CD4-positive, alpha-beta T cell (primary cell): Measurements from ENCODE around the gene RAPGEF4. TPM values are rescaled to one million over a fixed set of nuclear protein-coding genes. Genes with fewer than 3 reads are reported as not detected.

ENCODE experiments used
- ATAC-seq: fragments of 200-7000 bp; cut with Tn5 transposase; one replicate; pipeline ENCODE4 v1.10.0; 2022; ENCODE audit warnings: mild to moderate bottlenecking; ENCODE audit not compliant: poor library complexity
- CTCF ChIA-PET: fragments of 350-600 bp; sonication (Branson Sonifier 250); formaldehyde crosslinking; loops from one replicate; lab custom pipeline; 2021; ENCODE audit warnings: antibody characterized with exemption, inconsistent platforms; lab: Charles Lee
- POLR2A ChIA-PET: fragments of 350-600 bp; sonication (Branson Sonifier 250); formaldehyde crosslinking; loops from one replicate; lab custom pipeline; 2021; ENCODE audit warnings: antibody characterized with exemption, inconsistent platforms; lab: Charles Lee
- DNase-seq, 14 experiments: peaks; one replicate each; pipeline ENCODE4 v3.0.0-alpha.2; 2013 to 2020; ENCODE audit warnings: mixed read lengths in 2 of 14
- H3K27ac ChIP-seq, 2 donors: one replicate each; pipeline versions ENCODE4 v1.5.1 to v1.7.0; 2013; ENCODE audit warnings: low read length in 2 of 2, low read depth in 1 of 2, mild to moderate bottlenecking in 1 of 2
- H3K27me3 ChIP-seq, 2 experiments: 1 replicate in 1 of 2; 2 replicates in 1 of 2; pipeline versions ENCODE4 v1.6.1 to v1.7.0; 2013; ENCODE audit warnings: low read length in 2 of 2, control low read depth in 1 of 2, mild to moderate bottlenecking in 1 of 2, moderate library complexity in 1 of 2; ENCODE audit not compliant: insufficient read depth in 2 of 2, control insufficient read depth in 1 of 2
- H3K36me3 ChIP-seq: one replicate; pipeline ENCODE4 v1.6.1; 2013; ENCODE audit warnings: low read length, control low read depth; ENCODE audit not compliant: insufficient read depth
- H3K4me1 ChIP-seq: one replicate; pipeline ENCODE4 v1.6.1; 2013; ENCODE audit warnings: low read length, control low read depth; ENCODE audit not compliant: insufficient read depth
- H3K4me3 ChIP-seq: one replicate; pipeline ENCODE4 v1.5.1; 2013; ENCODE audit warnings: mild to moderate bottlenecking, low read length, moderate library complexity
- H3K9me3 ChIP-seq, 2 experiments: 1 replicate in 1 of 2; 2 replicates in 1 of 2; pipeline versions ENCODE4 v1.6.1 to v1.7.0; 2013; ENCODE audit warnings: low read length in 2 of 2, mild to moderate bottlenecking in 2 of 2, control low read depth in 1 of 2, moderate library complexity in 1 of 2; ENCODE audit not compliant: control insufficient read depth in 1 of 2, insufficient read depth in 1 of 2
- H3K27ac Mint-ChIP-seq: one replicate; pipeline ENCODE4 v1.8.0; 2020; ENCODE audit warnings: mixed read lengths
- H3K27me3 Mint-ChIP-seq: one replicate; pipeline ENCODE4 v1.8.0; 2021; ENCODE audit warnings: mixed read lengths
- H3K36me3 Mint-ChIP-seq: one replicate; pipeline ENCODE4 v1.8.0; 2021; ENCODE audit warnings: low read depth, mixed read lengths
- H3K4me1 Mint-ChIP-seq: one replicate; pipeline ENCODE4 v1.8.0; 2021; ENCODE audit warnings: low read depth, mixed read lengths
- H3K4me3 Mint-ChIP-seq: one replicate; pipeline ENCODE4 v1.8.0; 2020; ENCODE audit warnings: mild to moderate bottlenecking, mixed read lengths
- H3K9me3 Mint-ChIP-seq: one replicate; pipeline ENCODE4 v1.8.0; 2020; ENCODE audit warnings: mixed read lengths
- intact Hi-C, 2 experiments: fragments of 100-400 bp; cut with DNase I in 1 of 2; cut with micrococcal nuclease in 1 of 2; formaldehyde crosslinking; loops; one replicate each; pipeline versions ENCODE4 v1.15.1 to v1.9.0; 2023 to 2025; cut with DNase I, micrococcal nuclease
- total RNA-seq, 174 experiments: library from RNA in 2 of 174; stranded (reverse) in 2 of 174; gene quantifications; one replicate each; pipeline ENCODE4 v1.2.3 and lab custom pipeline; 2021 to 2026
- TF ChIP-seq, protein P1 (sequence below): fragments of 200-600 bp; IDR thresholded peaks from one replicate; pipeline ENCODE4 v1.8.0; 2022; ENCODE audit warnings: antibody characterized with exemption, mild to moderate bottlenecking

Gene RAPGEF4
- total RNA-seq, 2 experiments from 2014 or later = 0.69 to 0.73 TPM

DNA sequence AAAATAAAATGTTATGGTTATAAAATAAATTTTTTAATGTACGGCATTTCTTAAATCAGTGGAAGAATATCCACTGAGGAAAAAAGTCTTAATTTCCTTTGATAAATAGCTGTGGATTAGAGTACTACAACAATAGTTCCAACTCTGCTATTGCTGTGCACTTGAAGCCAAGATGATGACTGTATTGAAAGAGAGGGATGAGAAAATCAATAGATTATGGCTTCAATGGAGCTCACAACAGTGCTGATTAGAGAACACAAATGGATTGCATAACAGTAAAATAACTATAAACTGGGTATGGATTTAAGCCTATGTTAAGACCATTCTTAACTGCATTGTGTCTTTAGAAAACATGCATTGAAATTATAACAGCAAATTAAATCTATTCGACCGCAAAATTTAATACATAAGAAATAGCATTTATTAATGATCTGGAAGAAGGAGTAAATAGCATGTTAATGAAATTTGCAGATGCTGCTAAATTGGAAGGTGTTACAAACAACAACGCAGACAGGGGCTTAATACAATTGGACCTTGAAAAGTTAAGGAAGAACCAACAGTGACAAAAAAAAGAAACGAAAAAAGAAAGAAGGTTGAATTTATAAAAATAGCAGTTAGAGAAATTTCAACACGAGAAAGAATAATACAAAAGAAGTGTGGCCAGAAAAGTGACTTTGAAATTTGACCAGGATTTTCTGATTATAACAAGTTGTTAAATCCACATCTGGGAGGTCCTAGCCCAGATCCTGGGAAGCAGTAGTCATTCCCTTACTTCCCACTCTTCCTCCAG is 331.4 kb downstream of the RAPGEF4 start:
- H3K27me3 Mint-ChIP-seq = peaks cover 35% of the 10 kb centered on the region
- ChIA-PET POLR2A (no interaction called here), CTCF (no interaction called here)

DNA sequence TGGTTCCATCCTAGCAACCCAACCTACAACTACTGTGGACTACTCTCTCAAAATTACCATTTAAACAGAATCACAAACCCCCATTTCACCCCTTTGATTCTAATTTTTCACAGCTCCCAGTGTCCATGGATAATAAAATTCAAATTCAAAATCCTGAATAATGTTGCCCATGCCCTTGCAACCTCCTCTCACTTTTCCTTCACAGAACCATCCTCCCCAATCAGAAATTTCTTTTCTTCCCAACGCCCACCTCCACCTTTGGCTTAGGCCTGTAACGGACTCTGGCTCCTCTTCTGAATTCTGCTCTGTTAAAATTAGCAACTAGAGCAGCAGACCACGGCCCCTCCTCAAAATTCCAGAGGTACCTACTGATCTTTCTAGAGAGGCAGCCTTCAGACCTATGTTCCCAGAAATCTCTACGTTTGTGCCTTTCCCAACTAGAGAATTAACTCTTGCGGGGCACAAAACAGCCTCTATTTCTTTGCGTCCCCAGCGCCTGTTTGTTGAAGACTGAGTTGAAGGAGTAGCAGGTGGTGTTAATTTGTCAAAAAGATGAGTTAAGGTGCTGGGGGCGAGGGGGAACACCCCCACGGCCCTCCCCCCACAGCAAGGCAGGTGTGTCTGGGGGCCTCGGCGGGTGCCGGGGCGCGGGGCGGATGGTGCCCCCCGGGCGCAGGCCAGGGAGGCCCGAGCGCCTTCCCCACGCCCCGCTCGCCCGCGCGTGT is 339.6 kb downstream of the RAPGEF4 start:
- Mint-ChIP-seq H3K4me1 (peaks cover 7% of the 10 kb centered on the region), H3K4me3 (peak overlapping the region; percentile 64), H3K36me3 (no peaks in the 10 kb centered on the region), H3K27me3 (peaks cover 14% of the 10 kb centered on the region), H3K27ac (no peak overlapping the region), H3K9me3 (no peaks in the 10 kb centered on the region)
- H3K9me3 ChIP-seq = no peaks in the 10 kb centered on the region
- ATAC-seq (no peak), DNase-seq (no peak)
- peak overlapping the region; percentile 34 for H3K4me3 ChIP-seq
- POLR2A ChIA-PET = no interaction called here
- H3K36me3 ChIP-seq = no peaks in the 10 kb centered on the region
- H3K27ac ChIP-seq = no peak overlapping the region
- CTCF ChIA-PET = no interaction called here
- TF ChIP-seq, protein P1, sequence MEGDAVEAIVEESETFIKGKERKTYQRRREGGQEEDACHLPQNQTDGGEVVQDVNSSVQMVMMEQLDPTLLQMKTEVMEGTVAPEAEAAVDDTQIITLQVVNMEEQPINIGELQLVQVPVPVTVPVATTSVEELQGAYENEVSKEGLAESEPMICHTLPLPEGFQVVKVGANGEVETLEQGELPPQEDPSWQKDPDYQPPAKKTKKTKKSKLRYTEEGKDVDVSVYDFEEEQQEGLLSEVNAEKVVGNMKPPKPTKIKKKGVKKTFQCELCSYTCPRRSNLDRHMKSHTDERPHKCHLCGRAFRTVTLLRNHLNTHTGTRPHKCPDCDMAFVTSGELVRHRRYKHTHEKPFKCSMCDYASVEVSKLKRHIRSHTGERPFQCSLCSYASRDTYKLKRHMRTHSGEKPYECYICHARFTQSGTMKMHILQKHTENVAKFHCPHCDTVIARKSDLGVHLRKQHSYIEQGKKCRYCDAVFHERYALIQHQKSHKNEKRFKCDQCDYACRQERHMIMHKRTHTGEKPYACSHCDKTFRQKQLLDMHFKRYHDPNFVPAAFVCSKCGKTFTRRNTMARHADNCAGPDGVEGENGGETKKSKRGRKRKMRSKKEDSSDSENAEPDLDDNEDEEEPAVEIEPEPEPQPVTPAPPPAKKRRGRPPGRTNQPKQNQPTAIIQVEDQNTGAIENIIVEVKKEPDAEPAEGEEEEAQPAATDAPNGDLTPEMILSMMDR = no peak
- H3K4me1 ChIP-seq = peaks cover 9% of the 10 kb centered on the region
- peaks cover 0 to 17% of the 10 kb centered on the region in 2 experiments for H3K27me3 ChIP-seq
- intact Hi-C loops = no loop called here

More for the DNA sequence above, 331.4 kb downstream of the RAPGEF4 start:
- Histone ChIP-seq H3K27me3 (peaks cover 0 to 10% of the 10 kb centered on the region in 2 experiments), H3K4me3 (no peak overlapping the region), H3K36me3 (no peaks in the 10 kb centered on the region), H3K4me1 (no peaks in the 10 kb centered on the region), H3K9me3 (no peaks in the 10 kb centered on the region), H3K27ac (no peak overlapping the region)
- H3K4me3 Mint-ChIP-seq = no peak overlapping the region
- H3K27ac Mint-ChIP-seq = no peak overlapping the region
- no peaks in the 10 kb centered on the region for H3K36me3 Mint-ChIP-seq
- DNase-seq (no peak), ATAC-seq (no peak)
- no peaks in the 10 kb centered on the region for H3K4me1 Mint-ChIP-seq
- intact Hi-C loops = no loop called here
- TF ChIP-seq, protein P1 = no peak
- no peaks in the 10 kb centered on the region for H3K9me3 Mint-ChIP-seq

DNA sequence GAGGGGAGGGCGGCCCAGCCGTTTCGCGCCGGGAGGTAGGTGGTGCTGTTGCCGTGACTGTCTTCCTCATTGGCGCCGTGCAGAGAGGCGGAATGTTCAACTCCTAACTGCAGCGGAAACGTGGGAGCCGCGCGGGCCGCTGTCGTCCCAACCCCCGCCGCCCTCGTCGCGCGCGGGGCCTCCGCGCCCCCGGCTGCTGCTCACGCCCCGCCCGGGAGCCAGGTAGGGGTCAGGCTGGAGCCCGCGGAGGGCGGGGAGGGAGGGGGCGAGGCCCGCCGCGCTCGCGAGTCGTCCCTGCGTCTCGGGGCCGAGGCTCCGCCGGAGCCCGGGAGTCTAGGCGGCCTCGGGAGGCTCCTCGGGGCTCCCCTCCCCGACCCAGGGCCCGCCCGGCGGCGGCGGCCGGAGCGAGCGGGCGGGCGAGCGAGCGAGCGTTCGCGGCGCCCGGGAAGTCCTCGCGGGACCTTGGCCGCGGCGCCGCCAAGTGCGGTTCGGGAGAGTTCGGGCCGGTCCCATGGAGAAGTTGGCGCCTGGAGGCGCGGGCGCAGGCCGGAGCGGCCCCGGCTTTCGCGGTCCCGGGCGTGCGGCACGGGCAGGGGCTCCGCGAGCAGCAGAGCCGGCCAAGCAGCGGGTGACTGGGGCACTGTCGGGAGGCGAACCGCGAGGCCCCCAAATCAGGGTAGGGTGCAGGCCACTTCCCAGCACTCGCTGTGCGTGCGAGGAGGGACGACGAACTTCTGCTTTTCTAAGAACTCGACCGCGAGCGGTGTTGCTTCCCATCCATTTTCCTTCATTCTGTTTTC is 340.3 kb downstream of the RAPGEF4 start, which contains the start of gene MAP3K20:
Gene MAP3K20 (plus strand): TSS at position 66 of the 800 bp plus-strand sequence. CDS start 15,186 bp downstream, outside the sequence.
- no peak within 1 kb of the TSS for H3K27ac Mint-ChIP-seq
- Histone ChIP-seq H3K36me3 (no peaks in the 10 kb centered on the region), H3K4me1 (peaks cover 9% of the 10 kb centered on the region), H3K9me3 (no peaks in the 10 kb centered on the region), H3K27me3 (peaks cover 0 to 17% of the 10 kb centered on the region in 2 experiments), H3K27ac (no peak within 1 kb of the TSS), H3K4me3 (peak within 1 kb of the TSS; percentile 60)
- no peaks in the 10 kb centered on the region for H3K36me3 Mint-ChIP-seq
- peaks cover 7% of the 10 kb centered on the region for H3K4me1 Mint-ChIP-seq
- peaks cover 17% of the 10 kb centered on the region for H3K27me3 Mint-ChIP-seq
- ChIA-PET POLR2A (no interaction called here), CTCF (no interaction called here)
- H3K9me3 Mint-ChIP-seq = no peaks in the 10 kb centered on the region
- intact Hi-C loops = no loop called here
- DNase-seq = peak in 11 of 14 experiments; percentile 6 to 74 (median 29)
- H3K4me3 Mint-ChIP-seq = peak within 1 kb of the TSS; percentile 79
- peak; percentile 81 for ATAC-seq
- TF ChIP-seq, protein P1 = no peak
